Brain microvascular endothelial cell (primary cell): ENCODE measurements around the gene CALCA.

Experiments used
- DNase-seq: peaks from one replicate; pipeline ENCODE4 v3.0.0-alpha.2; 2020
- H3K27ac ChIP-seq: fragments of 250-450 bp; sonication (Bioruptor Pico); 2 replicates; pipeline ENCODE4 v1.5.1; 2020; ENCODE audit warnings: mild to moderate bottlenecking, moderate library complexity
- H3K27me3 ChIP-seq: fragments of 250-450 bp; sonication (Bioruptor Pico); replicated peaks from 2 replicates; pipeline ENCODE4 v1.5.1; 2020; ENCODE audit warnings: mild to moderate bottlenecking
- H3K36me3 ChIP-seq: fragments of 250-450 bp; sonication (Bioruptor Pico); replicated peaks from 2 replicates; pipeline ENCODE4 v1.5.1; 2020; ENCODE audit warnings: mild to moderate bottlenecking
- H3K4me3 ChIP-seq: 2 replicates; pipeline ENCODE4 v1.5.1; 2011; ENCODE audit warnings: low read depth, mild to moderate bottlenecking, control low read depth, low read length, moderate library complexity
- in situ Hi-C: cut with HindIII; loops from 2 replicates; pipeline ENCODE4 v1.10.0; 2017; ENCODE audit warnings: low sequenced_read_pairs, low pct_ligation_motif_present
- TF ChIP-seq, protein P1 (sequence below): IDR thresholded peaks from 2 replicates; pipeline ENCODE4 v1.5.1; 2011; ENCODE audit warnings: low read depth, mild to moderate bottlenecking, moderate library complexity, low read length, control low read depth, inconsistent platforms; ENCODE audit errors: missing control alignments

The CALCA gene

DNA sequence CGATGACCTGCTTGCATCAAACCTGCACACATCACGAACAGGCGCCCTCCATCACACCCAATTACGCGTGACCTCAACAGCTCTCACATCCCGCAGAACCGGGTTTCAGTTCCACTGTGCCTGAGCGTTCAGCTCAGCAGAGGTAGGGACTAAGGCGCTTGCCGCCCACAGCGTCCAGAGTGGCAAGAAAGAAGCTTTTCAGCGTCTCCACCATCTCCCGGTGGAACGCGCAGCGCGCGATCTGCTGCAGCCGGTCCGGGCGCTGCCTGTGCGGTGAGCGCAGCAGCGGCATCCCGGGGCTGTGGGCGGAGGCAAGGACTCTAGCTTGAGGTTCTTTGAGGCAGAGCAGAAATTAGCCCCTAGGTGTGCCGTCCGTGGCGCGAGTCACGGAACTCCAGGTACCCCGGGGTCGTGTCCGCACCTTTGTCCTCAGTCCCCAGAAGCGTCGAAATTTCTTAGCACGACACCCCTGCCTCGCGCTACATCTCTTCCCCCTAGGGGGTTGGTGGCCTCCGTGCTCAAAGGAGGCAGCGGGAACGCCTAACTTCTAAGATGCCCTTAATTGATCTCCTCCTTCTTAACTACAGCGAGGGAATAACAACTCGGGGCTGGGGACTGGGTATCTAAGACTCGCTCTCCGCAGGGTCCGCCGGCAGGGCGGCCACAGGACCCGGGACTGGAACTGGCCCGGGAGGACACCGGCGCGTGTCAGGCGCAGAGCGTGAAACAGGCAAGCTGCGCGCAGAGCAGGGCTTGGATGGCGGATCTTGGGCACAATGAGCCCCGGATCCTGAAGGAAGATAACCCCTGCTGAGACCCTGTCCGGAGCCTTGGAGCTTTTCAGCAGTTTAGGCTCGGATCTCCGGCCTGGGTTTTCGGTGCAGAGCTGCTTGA is 1.7 kb upstream of the CALCA start:
- no peak for DNase-seq
- in situ Hi-C loops = no loop called here
- peaks cover 59% of the 10 kb centered on the region for H3K27me3 ChIP-seq
- TF ChIP-seq, protein P1, sequence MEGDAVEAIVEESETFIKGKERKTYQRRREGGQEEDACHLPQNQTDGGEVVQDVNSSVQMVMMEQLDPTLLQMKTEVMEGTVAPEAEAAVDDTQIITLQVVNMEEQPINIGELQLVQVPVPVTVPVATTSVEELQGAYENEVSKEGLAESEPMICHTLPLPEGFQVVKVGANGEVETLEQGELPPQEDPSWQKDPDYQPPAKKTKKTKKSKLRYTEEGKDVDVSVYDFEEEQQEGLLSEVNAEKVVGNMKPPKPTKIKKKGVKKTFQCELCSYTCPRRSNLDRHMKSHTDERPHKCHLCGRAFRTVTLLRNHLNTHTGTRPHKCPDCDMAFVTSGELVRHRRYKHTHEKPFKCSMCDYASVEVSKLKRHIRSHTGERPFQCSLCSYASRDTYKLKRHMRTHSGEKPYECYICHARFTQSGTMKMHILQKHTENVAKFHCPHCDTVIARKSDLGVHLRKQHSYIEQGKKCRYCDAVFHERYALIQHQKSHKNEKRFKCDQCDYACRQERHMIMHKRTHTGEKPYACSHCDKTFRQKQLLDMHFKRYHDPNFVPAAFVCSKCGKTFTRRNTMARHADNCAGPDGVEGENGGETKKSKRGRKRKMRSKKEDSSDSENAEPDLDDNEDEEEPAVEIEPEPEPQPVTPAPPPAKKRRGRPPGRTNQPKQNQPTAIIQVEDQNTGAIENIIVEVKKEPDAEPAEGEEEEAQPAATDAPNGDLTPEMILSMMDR = no peak
- H3K4me3 ChIP-seq = peak overlapping the region; percentile 24
- H3K36me3 ChIP-seq = no peaks in the 10 kb centered on the region
- H3K27ac ChIP-seq = no peak overlapping the region

DNA sequence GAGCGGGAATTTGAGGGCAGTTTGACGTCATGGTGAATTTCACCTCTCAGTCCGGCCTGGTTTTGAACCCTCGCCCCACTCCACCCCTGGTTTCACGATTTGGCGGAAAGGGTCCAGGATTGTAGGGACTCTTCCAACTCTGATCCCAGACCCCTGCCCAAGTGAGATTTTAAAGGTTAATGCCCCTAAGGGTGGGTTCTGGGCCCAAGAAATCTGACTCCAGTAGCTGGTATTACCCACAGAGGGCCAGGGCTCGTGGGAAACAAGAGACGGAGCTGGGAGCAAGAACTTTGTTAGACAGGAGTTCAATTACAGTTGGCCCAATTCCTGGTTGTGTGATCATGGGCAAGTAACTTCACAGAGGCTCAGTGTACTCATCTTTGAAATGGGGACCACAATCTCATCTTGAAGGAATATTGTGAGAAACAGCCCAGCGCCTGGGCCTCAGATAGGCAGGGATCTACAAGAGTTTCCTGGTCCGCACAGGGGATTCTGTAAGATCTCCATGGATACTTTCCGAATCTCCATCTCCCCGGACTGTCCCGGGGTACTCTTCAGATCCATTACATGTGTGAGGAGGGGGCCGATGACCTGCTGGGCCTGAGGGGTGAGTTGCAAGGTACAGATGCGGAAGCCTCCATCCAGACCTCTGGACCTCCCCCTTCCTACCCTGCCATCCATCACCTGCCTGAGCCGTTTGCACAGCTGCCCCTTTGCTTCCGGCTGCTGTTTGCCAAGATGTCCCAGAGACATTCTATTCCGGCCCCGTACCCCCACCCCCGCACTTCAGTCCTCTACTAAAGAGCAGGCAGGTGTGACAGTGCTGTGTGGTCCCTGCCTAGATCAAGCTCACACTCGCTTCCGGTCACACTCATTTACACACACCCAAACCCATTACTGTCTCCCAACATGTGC is 687 bp upstream of the CALCA start:
- Histone ChIP-seq H3K4me3 (no peak overlapping the region), H3K27me3 (peaks cover 59% of the 10 kb centered on the region), H3K36me3 (no peaks in the 10 kb centered on the region), H3K27ac (no peak overlapping the region)
- no peak for DNase-seq
- TF ChIP-seq, protein P1 = no peak
- in situ Hi-C loops = no loop called here

DNA sequence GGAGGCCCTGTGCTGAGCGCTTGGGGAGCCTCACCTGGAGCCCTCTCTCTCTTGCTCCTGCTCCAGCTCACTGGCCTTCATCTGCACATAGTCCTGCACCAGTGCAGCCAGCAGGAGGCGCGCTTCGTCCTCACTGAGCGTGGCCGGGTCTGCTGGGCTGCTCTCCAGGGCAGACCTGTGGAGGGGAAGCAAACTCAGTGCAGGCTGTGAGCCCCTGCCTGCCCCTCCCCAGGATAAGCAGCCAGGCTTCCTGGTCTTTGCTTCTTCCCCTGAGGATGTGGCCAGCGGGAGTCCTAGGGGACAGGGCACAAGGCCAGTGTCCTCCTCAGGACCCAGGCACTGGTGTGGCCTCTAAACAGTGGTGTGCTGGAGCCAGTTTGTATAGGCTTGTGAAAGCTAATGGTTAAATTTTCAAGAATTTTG is 2.2 kb downstream of the CALCA start:
- Histone ChIP-seq H3K36me3 (no peaks in the 10 kb centered on the region), H3K27ac (no peak overlapping the region), H3K4me3 (no peak overlapping the region), H3K27me3 (peaks cover 43% of the 10 kb centered on the region)
- in situ Hi-C loops = no loop called here
- TF ChIP-seq, protein P1 = peak; percentile 81
- DNase-seq = peak; percentile 25

DNA sequence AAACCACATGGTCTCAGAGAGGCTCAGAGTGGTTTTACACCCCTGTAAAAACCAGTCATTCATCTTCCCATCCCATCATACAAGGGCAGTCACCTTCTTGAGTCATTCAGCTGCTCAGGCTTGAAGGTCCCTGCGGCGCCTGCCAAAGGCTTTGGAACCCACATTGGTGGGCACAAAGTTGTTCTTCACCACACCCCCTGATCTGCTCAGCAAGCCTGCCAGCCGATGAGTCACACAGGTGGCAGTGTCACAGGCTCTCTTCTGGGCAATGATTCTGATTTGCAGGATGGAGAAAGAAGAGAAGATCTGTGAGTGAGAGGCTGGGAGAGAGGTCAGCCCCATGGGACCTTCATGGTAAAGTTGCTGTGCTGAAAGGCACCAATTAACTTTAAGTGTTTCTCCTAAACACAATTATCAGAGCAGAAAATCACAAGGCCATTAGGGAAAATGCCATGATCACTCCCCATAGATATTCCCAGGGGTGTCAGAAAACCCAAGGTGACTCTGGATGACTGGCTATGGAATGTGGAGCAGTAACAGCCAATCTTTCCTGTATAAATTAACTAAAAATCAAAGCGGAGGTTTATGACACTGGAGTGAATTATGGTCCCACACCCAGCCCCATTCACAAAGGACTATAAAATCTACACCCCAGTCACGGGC is 4.4 kb downstream of the CALCA start:
- Histone ChIP-seq H3K27ac (no peak overlapping the region), H3K36me3 (no peaks in the 10 kb centered on the region), H3K4me3 (no peak overlapping the region), H3K27me3 (peaks cover 21% of the 10 kb centered on the region)
- DNase-seq = no peak
- TF ChIP-seq, protein P1 = no peak
- in situ Hi-C loops = no loop called here

DNA sequence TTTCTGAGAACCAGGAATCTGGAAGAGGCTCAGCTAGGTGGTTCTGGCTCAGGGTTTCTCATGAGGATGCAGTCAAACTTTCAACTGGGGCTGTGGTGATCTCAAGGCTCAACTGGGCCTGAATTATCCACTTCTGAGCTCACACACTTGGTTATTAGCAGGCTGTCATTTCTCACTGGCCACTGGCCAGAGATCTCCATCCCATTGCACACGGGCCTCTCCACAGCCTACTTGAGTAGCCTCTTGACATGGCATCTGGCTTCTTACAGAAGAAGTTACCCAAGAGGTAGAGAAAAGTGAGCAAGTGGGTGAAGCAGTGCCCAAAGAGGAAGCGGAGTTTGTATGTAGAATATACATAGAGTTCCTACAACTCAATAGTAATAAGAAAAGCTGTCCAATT is 16.0 kb downstream of the CALCA start:
- Histone ChIP-seq H3K27ac (no peak overlapping the region), H3K4me3 (no peak overlapping the region), H3K27me3 (no peaks in the 10 kb centered on the region), H3K36me3 (no peaks in the 10 kb centered on the region)
- in situ Hi-C loops = no loop called here
- DNase-seq = no peak
- TF ChIP-seq, protein P1 = no peak
